PC-3 (cell line): ENCODE measurements around the gene TTLL10. TPM values are rescaled to one million over a fixed set of nuclear protein-coding genes. Genes with fewer than 3 reads are reported as not detected.

Experiments used
- ATAC-seq: fragments of 200-7000 bp; cut with Tn5 transposase; 2 replicates; pipeline ENCODE4 v1.9.1; 2020; ENCODE audit warnings: mild to moderate bottlenecking, moderate library complexity
- BruUV-seq: library from RNA; stranded (reverse); fragments of 400-500 nt; replicated peaks from 2 replicates; lab custom pipeline; 2021; lab: Mats Ljungman, UMichigan
- CTCF ChIA-PET: fragments of 300-600 bp; sonication (Branson Sonifier 250); formaldehyde crosslinking; loops from one replicate; lab custom pipeline; 2022; ENCODE audit warnings: antibody characterized with exemption; lab: Charles Lee
- POLR2A ChIA-PET: fragments of 300-600 bp; sonication (Branson Sonifier 250); formaldehyde crosslinking; loops from one replicate; lab custom pipeline; 2022; ENCODE audit warnings: antibody characterized with exemption; ENCODE audit not compliant: unreplicated experiment; lab: Charles Lee
- DNase-seq: peaks from one replicate; pipeline ENCODE4 v3.0.0-alpha.2; 2015
- H2AFZ ChIP-seq: fragments of 300-600 bp; sonication (generic); 2 replicates; pipeline ENCODE4 v1.6.0; 2016; ENCODE audit warnings: antibody characterized with exemption, low read length
- H3F3A ChIP-seq: fragments of 300-600 bp; sonication (generic); one replicate; pipeline ENCODE4 v1.6.0; 2017; ENCODE audit warnings: antibody characterized with exemption, low read length, control low read depth, mild to moderate bottlenecking; ENCODE audit not compliant: unreplicated experiment
- H3K27ac ChIP-seq: fragments of 300-600 bp; sonication (generic); 2 replicates; pipeline ENCODE4 v1.5.1; 2016; ENCODE audit warnings: mild to moderate bottlenecking, low read length
- H3K27me3 ChIP-seq: fragments of 300-600 bp; sonication (generic); 2 replicates; pipeline ENCODE4 v1.6.1; 2016; ENCODE audit warnings: low read length, mixed read lengths
- H3K36me3 ChIP-seq: fragments of 300-600 bp; sonication (generic); 2 replicates; pipeline ENCODE4 v1.6.1; 2016; ENCODE audit warnings: low read depth, mixed run types, low read length, mixed read lengths
- H3K4me1 ChIP-seq: fragments of 300-600 bp; sonication (generic); 2 replicates; pipeline ENCODE4 v1.5.1; 2016; ENCODE audit warnings: low read length; ENCODE audit not compliant: insufficient read depth
- H3K4me2 ChIP-seq: fragments of 300-600 bp; sonication (generic); 2 replicates; pipeline ENCODE4 v1.6.0; 2016; ENCODE audit warnings: low read length
- H3K4me3 ChIP-seq: fragments of 300-600 bp; sonication (generic); 2 replicates; pipeline ENCODE4 v1.5.1; 2016; ENCODE audit warnings: mild to moderate bottlenecking, low read length, mixed read lengths
- H3K79me2 ChIP-seq: fragments of 300-600 bp; sonication (generic); 2 replicates; pipeline ENCODE4 v1.6.1; 2017; ENCODE audit warnings: low read length, mixed read lengths
- H3K9ac ChIP-seq: fragments of 300-600 bp; sonication (generic); 2 replicates; pipeline ENCODE4 v1.6.0; 2016; ENCODE audit warnings: mild to moderate bottlenecking, low read length
- H3K9me2 ChIP-seq: fragments of 300-600 bp; sonication (generic); replicated peaks from 2 replicates; pipeline ENCODE4 v1.6.1; 2016; ENCODE audit warnings: mixed run types, low read length, mixed read lengths
- H3K9me3 ChIP-seq: fragments of 300-600 bp; sonication (generic); 2 replicates; pipeline ENCODE4 v1.6.1; 2016; ENCODE audit warnings: low read length, mixed read lengths
- H4K20me1 ChIP-seq: fragments of 300-600 bp; sonication (generic); 2 replicates; pipeline ENCODE4 v1.6.1; 2016; ENCODE audit warnings: low read length, mixed read lengths
- EZH2 ChIP-seq: fragments of 300-600 bp; sonication (generic); IDR thresholded peaks from one replicate; pipeline ENCODE4 v1.6.1; 2017; ENCODE audit warnings: antibody characterized with exemption, mild to moderate bottlenecking, low read length; ENCODE audit not compliant: unreplicated experiment
- EZH2phosphoT487 ChIP-seq: fragments of 300-600 bp; sonication (generic); IDR thresholded peaks from 2 replicates; pipeline ENCODE4 v1.6.1; 2018; ENCODE audit warnings: mild to moderate bottlenecking, antibody characterized with exemption, low read length, borderline replicate concordance
- intact Hi-C: fragments of 100-400 bp; cut with micrococcal nuclease; formaldehyde crosslinking; loops from 2 replicates; pipeline ENCODE4 v1.9.0; 2023
- total RNA-seq: library from RNA; depleted of rRNA; stranded (reverse); fragments of >200 nt; gene quantifications from 2 replicates; pipeline ENCODE4 v1.2.3, GENCODE V29; 2014
- TF ChIP-seq, protein P1 (sequence below): fragments of 300-600 bp; sonication (generic); conservative IDR thresholded peaks from 2 replicates; pipeline ENCODE4 v1.5.1; 2017; ENCODE audit warnings: antibody characterized with exemption, low read depth, mild to moderate bottlenecking, low read length

TTLL10 gene
- total RNA-seq, 1 experiment from 2014 or later: 0.36 TPM

DNA sequence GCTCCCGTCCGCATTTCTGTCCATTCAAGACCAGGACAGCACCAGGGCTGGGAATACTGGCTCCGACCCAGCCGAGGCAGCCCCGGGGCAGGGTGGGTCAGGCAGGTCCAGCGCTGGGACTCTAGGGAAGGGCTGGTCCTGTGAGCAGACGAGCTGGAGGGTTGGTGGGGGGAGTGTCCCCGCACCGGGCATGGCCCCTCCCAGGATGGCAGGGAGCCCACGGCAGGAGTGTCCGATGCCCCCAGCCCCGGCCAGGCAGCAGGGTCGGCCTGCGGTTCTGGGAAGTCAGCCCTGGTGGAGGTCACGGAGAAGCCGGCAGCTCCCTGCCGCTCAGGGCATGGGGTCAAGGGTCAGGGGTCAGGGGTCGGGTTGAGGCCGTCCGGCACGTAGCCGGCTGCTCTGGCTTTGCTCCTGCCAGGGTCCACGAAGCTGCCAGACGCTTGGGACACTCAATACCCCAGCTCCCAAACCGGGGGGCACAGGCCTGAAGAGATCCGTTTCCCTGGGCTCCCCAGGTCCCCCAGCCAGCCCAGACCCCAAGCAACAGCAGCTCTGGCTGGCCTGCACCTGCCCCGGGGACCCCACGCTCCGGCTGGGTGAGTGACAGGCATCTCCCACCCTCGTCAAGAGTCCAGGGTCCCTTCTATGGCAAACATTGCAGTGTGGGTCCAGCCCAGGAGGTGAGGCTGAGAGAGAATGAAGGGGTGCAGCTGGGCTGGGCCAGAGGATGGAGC is 66.1 kb downstream of the TTLL10 start:
- Histone ChIP-seq H3K9me3 (no peaks in the 10 kb centered on the region), H3K27ac (peak overlapping the region; percentile 91), H2AFZ (no peak overlapping the region), H3K9me2 (no peaks in the 10 kb centered on the region), H3K4me1 (peaks cover 43% of the 10 kb centered on the region), H3F3A (no peaks in the 10 kb centered on the region), H3K27me3 (no peaks in the 10 kb centered on the region), H3K79me2 (peaks cover 10% of the 10 kb centered on the region), H3K4me3 (no peak overlapping the region), H3K36me3 (no peaks in the 10 kb centered on the region), H4K20me1 (no peaks in the 10 kb centered on the region), H3K4me2 (peak overlapping the region; percentile 39), H3K9ac (no peak overlapping the region; the same call in 1 of the 2 replicates)
- DNase-seq: peak; percentile 68
- POLR2A ChIA-PET: interaction anchor here (0.6 kb wide), 1 partner anchor 124 kb away, joined by 3 read pairs; the partner anchor contains the start of gene C1orf159
- no peak for TF ChIP-seq EZH2phosphoT487
- TF ChIP-seq EZH2: no peak
- TF ChIP-seq, protein P1, sequence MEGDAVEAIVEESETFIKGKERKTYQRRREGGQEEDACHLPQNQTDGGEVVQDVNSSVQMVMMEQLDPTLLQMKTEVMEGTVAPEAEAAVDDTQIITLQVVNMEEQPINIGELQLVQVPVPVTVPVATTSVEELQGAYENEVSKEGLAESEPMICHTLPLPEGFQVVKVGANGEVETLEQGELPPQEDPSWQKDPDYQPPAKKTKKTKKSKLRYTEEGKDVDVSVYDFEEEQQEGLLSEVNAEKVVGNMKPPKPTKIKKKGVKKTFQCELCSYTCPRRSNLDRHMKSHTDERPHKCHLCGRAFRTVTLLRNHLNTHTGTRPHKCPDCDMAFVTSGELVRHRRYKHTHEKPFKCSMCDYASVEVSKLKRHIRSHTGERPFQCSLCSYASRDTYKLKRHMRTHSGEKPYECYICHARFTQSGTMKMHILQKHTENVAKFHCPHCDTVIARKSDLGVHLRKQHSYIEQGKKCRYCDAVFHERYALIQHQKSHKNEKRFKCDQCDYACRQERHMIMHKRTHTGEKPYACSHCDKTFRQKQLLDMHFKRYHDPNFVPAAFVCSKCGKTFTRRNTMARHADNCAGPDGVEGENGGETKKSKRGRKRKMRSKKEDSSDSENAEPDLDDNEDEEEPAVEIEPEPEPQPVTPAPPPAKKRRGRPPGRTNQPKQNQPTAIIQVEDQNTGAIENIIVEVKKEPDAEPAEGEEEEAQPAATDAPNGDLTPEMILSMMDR: no peak
- CTCF ChIA-PET: interaction anchor here (1.7 kb wide), 1 partner anchor 25 kb away, joined by 4 read pairs; no protein-coding TSS in a partner anchor
- peak; percentile 8 for ATAC-seq
- intact Hi-C loops: loop anchor here (2.0 to 5.0 kb wide), 2 partner anchors 25 to 53 kb away; no protein-coding TSS in a partner anchor
- no TSS peak for BruUV-seq

DNA sequence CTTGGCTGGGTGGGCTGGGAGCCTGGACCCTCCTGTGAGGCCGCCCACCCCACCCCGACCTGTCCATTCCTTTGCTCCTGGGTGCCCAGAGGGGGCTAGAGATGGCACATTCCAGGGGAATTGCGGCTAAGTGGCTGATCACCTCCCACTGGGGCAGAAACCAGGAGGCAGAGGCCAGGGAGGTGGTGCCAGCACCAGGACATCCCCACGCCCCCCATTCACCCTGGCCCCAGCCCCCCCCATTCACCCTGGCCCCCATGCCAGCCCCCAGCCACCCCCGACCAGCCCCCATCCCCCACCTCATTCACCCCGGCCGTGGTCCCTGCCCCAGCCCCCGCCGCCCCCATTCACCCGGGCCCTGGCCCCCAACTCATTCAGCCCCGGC is 66.7 kb downstream of the TTLL10 start:
- intact Hi-C loops: no loop called here
- H3K4me3 ChIP-seq: no peak overlapping the region

More for the DNA sequence above, 66.7 kb downstream of the TTLL10 start:
- Histone ChIP-seq H3K79me2 (peaks cover 4% of the 10 kb centered on the region), H4K20me1 (no peaks in the 10 kb centered on the region), H3K36me3 (no peaks in the 10 kb centered on the region), H3K4me1 (peaks cover 43% of the 10 kb centered on the region), H3K27ac (no peak overlapping the region), H3K9me3 (no peaks in the 10 kb centered on the region), H3K27me3 (no peaks in the 10 kb centered on the region), H3K9ac (no peak overlapping the region), H2AFZ (no peak overlapping the region), H3K4me2 (no peak overlapping the region; the same call in 1 of the 2 replicates), H3K9me2 (no peaks in the 10 kb centered on the region), H3F3A (no peaks in the 10 kb centered on the region)
- no peak for ATAC-seq
- ChIA-PET CTCF (interaction anchor here (1.7 kb wide), 1 partner anchor 24 kb away, joined by 4 read pairs; no protein-coding TSS in a partner anchor), POLR2A (no interaction called here)
- TF ChIP-seq EZH2phosphoT487: no peak
- TF ChIP-seq EZH2: no peak
- TF ChIP-seq, protein P1: no peak
- DNase-seq: no peak
- no TSS peak for BruUV-seq
